GM12891 (cell line): Measurements from ENCODE around the gene ZNF865.
A peak's percentile ranks its signal among the peaks of the same experiment; 100 is the strongest.

Source experiments
- DNase-seq: peaks from one replicate; pipeline ENCODE4 v3.0.0; 2011; ENCODE audit warnings: low spot score; ENCODE audit not compliant: insufficient read length
- FAIRE-seq: peaks from 2 replicates; lab custom pipeline; 2011; peaks lifted over from hg19 to GRCh38; lab: Jason Lieb, UNC
- PAX5 ChIP-seq: IDR thresholded peaks from 2 replicates; pipeline ENCODE4 v1.6.1; 2011; ENCODE audit warnings: low read length, moderate library complexity, mild to moderate bottlenecking; ENCODE audit not compliant: insufficient read depth, severe bottlenecking
- POLR2A ChIP-seq: IDR thresholded peaks from 2 replicates; pipeline ENCODE4 v1.6.1; 2011; ENCODE audit warnings: low read depth, low read length, control low read depth
- POLR2AphosphoS5 ChIP-seq: IDR thresholded peaks from 2 replicates; pipeline ENCODE4 v1.6.1; 2011; ENCODE audit warnings: low read depth, low read length, control low read depth
- POU2F2 ChIP-seq: IDR thresholded peaks from 2 replicates; pipeline ENCODE4 v1.6.1; 2011; ENCODE audit warnings: low read depth, mild to moderate bottlenecking, control low read depth, low read length, moderate library complexity
- SPI1 ChIP-seq: IDR thresholded peaks from 2 replicates; pipeline ENCODE4 v1.6.1; 2011; ENCODE audit warnings: low read depth, low read length, control low read depth
- TAF1 ChIP-seq: IDR thresholded peaks from 2 replicates; pipeline ENCODE4 v1.6.1; 2011; ENCODE audit warnings: low read depth, low read length, control low read depth

Gene ZNF865

GRCh38 chr19:55655648-55656040 is 50.2 kb downstream of the ZNF865 start:
- no peak for FAIRE-seq
- DNase-seq = no peak
- TF ChIP-seq POLR2A = no peak
- no peak for TF ChIP-seq POLR2AphosphoS5
- 0 out of 2 replicates have a peak, but pooled peaks have one; percentile 20 for TF ChIP-seq POU2F2
- no peak for TF ChIP-seq SPI1
- TF ChIP-seq TAF1 = peak; percentile 67; the same call in 1 of the 2 replicates
- TF ChIP-seq PAX5 = no peak

- DNase-seq (no peak), FAIRE-seq (no peak)
- TF ChIP-seq SPI1 = no peak
- TF ChIP-seq POLR2A = no peak
- TF ChIP-seq TAF1 = no peak
- no peak for TF ChIP-seq POLR2AphosphoS5
Observed at GRCh38 chr19:55656552-55656951, 51.1 kb downstream of the ZNF865 start.

- FAIRE-seq (peak; percentile 47), DNase-seq (no peak)
- TF ChIP-seq POLR2A = peak; percentile 22; the same call in 1 of the 2 replicates
- TF ChIP-seq POLR2AphosphoS5 = 0 out of 2 replicates have a peak, but pooled peaks have one; percentile 45
- TF ChIP-seq SPI1 = no peak
Observed at GRCh38 chr19:55656988-55657747, 51.7 kb downstream of the ZNF865 start.

- DNase-seq = no peak
- FAIRE-seq = no peak
- no peak for TF ChIP-seq TAF1
- no peak for TF ChIP-seq SPI1
- no peak for TF ChIP-seq POLR2A
- TF ChIP-seq POLR2AphosphoS5 = no peak
- no peak for TF ChIP-seq POU2F2
- no peak for TF ChIP-seq PAX5
Observed at GRCh38 chr19:55658846-55659459, 53.5 kb downstream of the ZNF865 start.

- no peak for DNase-seq
- no peak for FAIRE-seq
Observed at GRCh38 chr19:55659822-55660221, 54.4 kb downstream of the ZNF865 start.

GRCh38 chr19:55660404-55660803 is 55.0 kb downstream of the ZNF865 start:
- TF ChIP-seq TAF1 (no peak), POLR2A (no peak), POLR2AphosphoS5 (no peak), POU2F2 (no peak), PAX5 (no peak), SPI1 (no peak)
- no peak for FAIRE-seq
- no peak for DNase-seq

More at GRCh38 chr19:55659822-55660221, 54.4 kb downstream of the ZNF865 start:
- TF ChIP-seq POLR2AphosphoS5 (no peak), SPI1 (peak; percentile 61), TAF1 (no peak), POLR2A (no peak), POU2F2 (no peak)

- TF ChIP-seq PAX5 (no peak), POLR2AphosphoS5 (no peak), POU2F2 (no peak), SPI1 (no peak), TAF1 (no peak), POLR2A (no peak)
- no peak for DNase-seq
- no peak for FAIRE-seq
Observed at GRCh38 chr19:55660991-55661390, 55.5 kb downstream of the ZNF865 start.

- TF ChIP-seq POU2F2 (no peak), PAX5 (no peak), POLR2A (no peak), TAF1 (no peak), POLR2AphosphoS5 (no peak), SPI1 (no peak)
- FAIRE-seq (no peak), DNase-seq (no peak)
Observed at GRCh38 chr19:55661826-55662225, 56.4 kb downstream of the ZNF865 start.

- DNase-seq (no peak), FAIRE-seq (peak; percentile 5)
- TF ChIP-seq POLR2A = no peak
- TF ChIP-seq PAX5 = no peak
Observed at GRCh38 chr19:55663846-55664536, 58.5 kb downstream of the ZNF865 start.
